ENCODE results near the gene PRR29.
"Not testable (repeated sequence)": the region's sequence is repeated elsewhere in the genome, so short reads cannot be mapped to it uniquely, and the experiment has no call there.

The PRR29 gene

GRCh38 chr17:64015447-64015846, 17.3 kb downstream of the PRR29 start:
- Histone ChIP-seq H3K9ac (ENCODE audit: low read length) (no peak overlapping the region), H3K79me2 (ENCODE audit: low read length) (peaks cover 14% of the 10 kb centered on the region; the same call in 1 of the 2 replicates), H4K20me1 (ENCODE audit: insufficient read depth, low read length) (no peaks in the 10 kb centered on the region), H2AFZ (ENCODE audit: low read depth, low read length) (no peak overlapping the region), H3K36me3 (replicated peaks; ENCODE audit: low read depth, low read length) (peaks cover under 1% of the 10 kb centered on the region), H3K9me3 (ENCODE audit: insufficient read depth, low read length) (no peaks in the 10 kb centered on the region), H3K4me3 (ENCODE audit: low read length) (no peak overlapping the region), H3K4me1 (ENCODE audit: low read length) (peaks cover 48% of the 10 kb centered on the region), H3K4me2 (ENCODE audit: low read length) (peak overlapping the region; percentile 69), H3K27me3 (ENCODE audit: low read depth, low read length) (no peaks in the 10 kb centered on the region), H3K27ac (ENCODE audit: low read length) (no peak overlapping the region)
- TF ChIP-seq EZH2phosphoT487 (IDR thresholded peaks at IDR 0.05; ENCODE audit: low read depth) (no peak), CTCF (IDR thresholded peaks at IDR 0.05; ENCODE audit: low read depth, low read length) (no peak)

GRCh38 chr17:64016231-64016784, 18.2 kb downstream of the PRR29 start:
- peak overlapping the region; percentile 20 for H3K27ac ChIP-seq (ENCODE audit: low read length)
- peak overlapping the region; percentile 26; the same call in 1 of the 2 replicates for H3K9ac ChIP-seq (ENCODE audit: low read length)
- H3K36me3 ChIP-seq (replicated peaks; ENCODE audit: low read depth, low read length) = no peaks in the 10 kb centered on the region
- no peak for TF ChIP-seq EZH2phosphoT487 (IDR thresholded peaks at IDR 0.05; ENCODE audit: low read depth)
- peak; percentile 61 for TF ChIP-seq CTCF (IDR thresholded peaks at IDR 0.05; ENCODE audit: low read depth, low read length)
- H3K4me1 ChIP-seq (ENCODE audit: low read length) = peaks cover 53% of the 10 kb centered on the region
- peak overlapping the region; percentile 12 for H3K4me3 ChIP-seq (ENCODE audit: low read length)
- peaks cover 14% of the 10 kb centered on the region; the same call in 1 of the 2 replicates for H3K79me2 ChIP-seq (ENCODE audit: low read length)
- H3K9me3 ChIP-seq (ENCODE audit: insufficient read depth, low read length) = no peaks in the 10 kb centered on the region
- H2AFZ ChIP-seq (ENCODE audit: low read depth, low read length) = no peak overlapping the region
- no peaks in the 10 kb centered on the region for H4K20me1 ChIP-seq (ENCODE audit: insufficient read depth, low read length)
- H3K4me2 ChIP-seq (ENCODE audit: low read length) = peak overlapping the region; percentile 40
- H3K27me3 ChIP-seq (ENCODE audit: low read depth, low read length) = no peaks in the 10 kb centered on the region

- no peaks in the 10 kb centered on the region for H3K27me3 ChIP-seq (ENCODE audit: low read depth, low read length)
- no peaks in the 10 kb centered on the region for H3K36me3 ChIP-seq (replicated peaks; ENCODE audit: low read depth, low read length)
- H3K27ac ChIP-seq (ENCODE audit: low read length) = peak overlapping the region; percentile 20
- peak overlapping the region; percentile 40 for H3K4me2 ChIP-seq (ENCODE audit: low read length)
- no peak overlapping the region for H2AFZ ChIP-seq (ENCODE audit: low read depth, low read length)
- H4K20me1 ChIP-seq (ENCODE audit: insufficient read depth, low read length) = no peaks in the 10 kb centered on the region
- H3K79me2 ChIP-seq (ENCODE audit: low read length) = peaks cover 14% of the 10 kb centered on the region; the same call in 1 of the 2 replicates
- peak overlapping the region; percentile 12; the same call in 1 of the 2 replicates for H3K4me3 ChIP-seq (ENCODE audit: low read length)
- TF ChIP-seq CTCF (IDR thresholded peaks at IDR 0.05; ENCODE audit: low read depth, low read length) (no peak), EZH2phosphoT487 (IDR thresholded peaks at IDR 0.05; ENCODE audit: low read depth) (no peak)
- H3K9ac ChIP-seq (ENCODE audit: low read length) = peak overlapping the region; percentile 26; the same call in 1 of the 2 replicates
- H3K4me1 ChIP-seq (ENCODE audit: low read length) = peaks cover 59% of the 10 kb centered on the region
- no peaks in the 10 kb centered on the region for H3K9me3 ChIP-seq (ENCODE audit: insufficient read depth, low read length)
Observed at GRCh38 chr17:64016974-64017373, 18.8 kb downstream of the PRR29 start.

- no peak overlapping the region for H3K27ac ChIP-seq (ENCODE audit: low read length)
- no peak overlapping the region for H2AFZ ChIP-seq (ENCODE audit: low read depth, low read length)
Observed at GRCh38 chr17:64017381-64017980, 19.3 kb downstream of the PRR29 start.

GRCh38 chr17:64019551-64019961, 21.4 kb downstream of the PRR29 start:
- Histone ChIP-seq H3K9ac (ENCODE audit: low read length) (peak overlapping the region; percentile 94), H3K4me1 (ENCODE audit: low read length) (peaks cover 62% of the 10 kb centered on the region), H3K4me2 (ENCODE audit: low read length) (peak overlapping the region; percentile 88), H3K79me2 (ENCODE audit: low read length) (peaks cover 14% of the 10 kb centered on the region; the same call in 1 of the 2 replicates), H3K27ac (ENCODE audit: low read length) (peak overlapping the region; percentile 98), H3K4me3 (ENCODE audit: low read length) (peak overlapping the region; percentile 84)
- not testable (repeated sequence) for H3K36me3 ChIP-seq (replicated peaks; ENCODE audit: low read depth, low read length); H2AFZ ChIP-seq (ENCODE audit: low read depth, low read length); H3K27me3 ChIP-seq (ENCODE audit: low read depth, low read length); H3K9me3 ChIP-seq (ENCODE audit: insufficient read depth, low read length); H4K20me1 ChIP-seq (ENCODE audit: insufficient read depth, low read length)

More at GRCh38 chr17:64017381-64017980, 19.3 kb downstream of the PRR29 start:
- Histone ChIP-seq H3K4me2 (ENCODE audit: low read length) (no peak overlapping the region), H3K4me3 (ENCODE audit: low read length) (no peak overlapping the region), H3K9me3 (ENCODE audit: insufficient read depth, low read length) (no peaks in the 10 kb centered on the region), H3K4me1 (ENCODE audit: low read length) (peaks cover 63% of the 10 kb centered on the region), H3K9ac (ENCODE audit: low read length) (no peak overlapping the region), H3K27me3 (ENCODE audit: low read depth, low read length) (no peaks in the 10 kb centered on the region), H4K20me1 (ENCODE audit: insufficient read depth, low read length) (no peaks in the 10 kb centered on the region), H3K79me2 (ENCODE audit: low read length) (peaks cover 14% of the 10 kb centered on the region; the same call in 1 of the 2 replicates), H3K36me3 (replicated peaks; ENCODE audit: low read depth, low read length) (no peaks in the 10 kb centered on the region)
- TF ChIP-seq EZH2phosphoT487 (IDR thresholded peaks at IDR 0.05; ENCODE audit: low read depth) (no peak), CTCF (IDR thresholded peaks at IDR 0.05; ENCODE audit: low read depth, low read length) (peak; percentile 17; the same call in 1 of the 2 replicates)
